Measurements from ENCODE around the gene ST6GAL2.

DNA sequence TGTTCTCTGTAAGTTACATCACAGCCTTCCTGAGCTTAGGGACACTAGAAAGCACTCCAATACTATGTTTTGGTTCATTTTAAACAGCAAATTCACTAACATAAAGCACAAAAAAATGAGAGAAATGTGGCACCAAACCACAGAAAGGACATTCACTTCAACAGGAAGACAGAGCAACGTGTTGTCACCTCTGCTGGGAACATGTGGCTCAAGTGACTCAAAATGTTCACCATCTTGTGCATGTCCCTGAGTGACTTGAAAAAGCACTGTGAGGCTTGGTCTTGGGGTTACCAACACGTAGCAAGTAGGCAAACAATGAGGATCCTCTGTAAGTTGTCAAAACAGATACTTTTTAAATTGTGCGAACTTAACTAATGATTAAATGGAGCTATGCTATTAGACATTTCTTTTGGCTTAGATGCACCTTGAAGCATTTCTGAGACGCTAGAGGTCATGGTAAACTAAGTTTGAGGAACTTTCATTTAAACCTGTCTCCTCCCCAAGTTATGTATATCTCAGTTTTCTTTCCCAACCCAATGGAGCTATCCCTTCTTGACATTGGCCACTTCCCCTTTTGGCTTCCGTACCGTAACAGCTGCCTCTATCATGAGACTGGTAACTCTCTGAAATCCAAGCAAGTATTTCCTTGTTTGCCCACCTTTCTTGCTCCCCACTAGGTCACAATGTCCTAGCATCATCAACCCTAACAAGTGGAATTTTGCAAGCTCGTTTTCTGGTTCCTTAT is 14.0 kb upstream of the ST6GAL2 start:
- TF ChIP-seq, protein P1, sequence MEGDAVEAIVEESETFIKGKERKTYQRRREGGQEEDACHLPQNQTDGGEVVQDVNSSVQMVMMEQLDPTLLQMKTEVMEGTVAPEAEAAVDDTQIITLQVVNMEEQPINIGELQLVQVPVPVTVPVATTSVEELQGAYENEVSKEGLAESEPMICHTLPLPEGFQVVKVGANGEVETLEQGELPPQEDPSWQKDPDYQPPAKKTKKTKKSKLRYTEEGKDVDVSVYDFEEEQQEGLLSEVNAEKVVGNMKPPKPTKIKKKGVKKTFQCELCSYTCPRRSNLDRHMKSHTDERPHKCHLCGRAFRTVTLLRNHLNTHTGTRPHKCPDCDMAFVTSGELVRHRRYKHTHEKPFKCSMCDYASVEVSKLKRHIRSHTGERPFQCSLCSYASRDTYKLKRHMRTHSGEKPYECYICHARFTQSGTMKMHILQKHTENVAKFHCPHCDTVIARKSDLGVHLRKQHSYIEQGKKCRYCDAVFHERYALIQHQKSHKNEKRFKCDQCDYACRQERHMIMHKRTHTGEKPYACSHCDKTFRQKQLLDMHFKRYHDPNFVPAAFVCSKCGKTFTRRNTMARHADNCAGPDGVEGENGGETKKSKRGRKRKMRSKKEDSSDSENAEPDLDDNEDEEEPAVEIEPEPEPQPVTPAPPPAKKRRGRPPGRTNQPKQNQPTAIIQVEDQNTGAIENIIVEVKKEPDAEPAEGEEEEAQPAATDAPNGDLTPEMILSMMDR (IDR thresholded peaks at IDR 0.05) = no peak
- no peak for TF ChIP-seq EP300 (IDR thresholded peaks at IDR 0.05)
